Osteoblast (primary cell): Measurements from ENCODE around the gene SAP25. TPM values are rescaled to one million over a fixed set of nuclear protein-coding genes. Genes with fewer than 3 reads are reported as not detected.
A peak's percentile ranks its signal among the peaks of the same experiment; 100 is the strongest.

ENCODE experiments used
- DNase-seq: peaks from one replicate; pipeline ENCODE4 v3.0.0; 2011; ENCODE audit warnings: low spot score, mixed read lengths; ENCODE audit not compliant: insufficient read length; ENCODE audit errors: missing footprints
- H2AFZ ChIP-seq: 2 replicates; pipeline ENCODE4 v1.6.0; 2011; ENCODE audit warnings: mild to moderate bottlenecking, low read length
- H3K27ac ChIP-seq: 2 replicates; pipeline ENCODE4 v1.5.1; 2011; ENCODE audit warnings: mild to moderate bottlenecking, low read depth, low read length, moderate library complexity
- H3K27me3 ChIP-seq: 2 replicates; pipeline ENCODE4 v1.6.0; 2012; ENCODE audit warnings: mild to moderate bottlenecking, control low read depth, inconsistent platforms, low read length, moderate library complexity; ENCODE audit not compliant: insufficient read depth
- H3K36me3 ChIP-seq: 2 replicates; pipeline ENCODE4 v1.5.1; 2011; ENCODE audit warnings: mild to moderate bottlenecking, low read length, control low read depth, moderate library complexity; ENCODE audit not compliant: insufficient read depth
- H3K4me1 ChIP-seq: 2 replicates; pipeline ENCODE4 v1.5.1; 2011; ENCODE audit warnings: mild to moderate bottlenecking, low read length, control low read depth, moderate library complexity; ENCODE audit not compliant: insufficient read depth
- H3K4me2 ChIP-seq: 2 replicates; pipeline ENCODE4 v1.6.0; 2011; ENCODE audit warnings: mild to moderate bottlenecking, low read length; ENCODE audit not compliant: insufficient read depth
- H3K4me3 ChIP-seq: fragments of 200-600 bp; sonication (generic); 3 replicates; pipeline ENCODE4 v1.5.1; 2012; ENCODE audit warnings: mild to moderate bottlenecking, low read length, inconsistent platforms; ENCODE audit not compliant: insufficient read depth
- H3K79me2 ChIP-seq: 2 replicates; pipeline ENCODE4 v1.6.0; 2012; ENCODE audit warnings: mild to moderate bottlenecking, low read length, control low read depth, inconsistent platforms; ENCODE audit not compliant: insufficient read depth
- H3K9me3 ChIP-seq: 2 replicates; pipeline ENCODE4 v1.5.1; 2011; ENCODE audit warnings: low read depth, low read length, control low read depth
- H4K20me1 ChIP-seq: 2 replicates; pipeline ENCODE4 v1.6.0; 2012; ENCODE audit warnings: mild to moderate bottlenecking, low read length, control low read depth; ENCODE audit not compliant: insufficient read depth
- total RNA-seq: library from RNA; depleted of rRNA; stranded (reverse); fragments of >200 nt; gene quantifications from 2 replicates; pipeline ENCODE4 v1.2.3, GENCODE V29; 2012
- TF ChIP-seq, protein P1 (sequence below): IDR thresholded peaks from 2 replicates; pipeline ENCODE4 v1.5.1; 2011; ENCODE audit warnings: mild to moderate bottlenecking, low read depth, low read length, moderate library complexity; ENCODE audit errors: extremely low read depth

SAP25 gene
- not detected in 2 replicates for total RNA-seq

DNA sequence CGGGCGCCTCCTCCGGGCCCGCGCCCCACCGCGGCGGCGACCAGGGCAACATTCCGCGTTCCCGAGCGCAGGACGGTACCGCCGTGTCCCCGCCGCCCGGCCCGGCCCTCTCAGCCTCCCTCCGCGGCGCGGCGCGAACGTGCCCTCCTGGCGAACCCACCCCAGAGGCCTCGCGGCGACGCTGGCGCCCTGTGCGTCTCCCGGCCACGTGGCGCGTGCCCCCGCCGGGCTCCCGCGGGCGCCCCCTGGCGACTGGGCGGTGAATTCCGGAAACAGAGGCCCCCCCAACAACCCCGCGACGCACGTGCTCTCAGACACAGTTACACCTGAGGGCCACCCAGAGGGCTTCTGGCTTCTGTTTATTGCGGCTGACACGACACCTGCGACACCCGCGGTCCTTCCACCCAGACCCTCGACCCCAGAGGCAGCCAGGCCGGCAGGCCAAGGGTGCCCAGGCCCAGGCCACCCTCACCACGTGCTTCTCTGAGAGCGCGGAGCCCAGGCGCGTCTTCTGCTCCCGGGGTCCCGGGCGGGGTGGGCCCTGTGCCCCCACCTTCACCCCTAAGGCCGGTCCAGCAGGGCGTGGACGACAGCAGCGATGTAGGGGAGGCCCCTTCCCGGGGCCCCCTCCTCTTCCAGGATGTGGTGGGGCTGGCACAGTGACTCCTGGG is at the start of gene SAP25:
Gene SAP25, minus strand, starts transcription at position 210 of the 671 bp plus-strand sequence. Its CDS starts 158 bp downstream, at position 52.
- H4K20me1 ChIP-seq, result peaks cover 4% of the 10 kb centered on the region
- H3K4me1 ChIP-seq, result peaks cover 8% of the 10 kb centered on the region
- peaks cover 18% of the 10 kb centered on the region for H3K36me3 ChIP-seq
- DNase-seq, result peak; percentile 60
- no peak within 1 kb of the TSS for H3K4me3 ChIP-seq
- H3K79me2 ChIP-seq, result no peaks in the 10 kb centered on the region
- H3K4me2 ChIP-seq, result no peak within 1 kb of the TSS
- H2AFZ ChIP-seq, result no peak within 1 kb of the TSS
- H3K27me3 ChIP-seq, result peaks cover 2% of the 10 kb centered on the region
- no peaks in the 10 kb centered on the region for H3K9me3 ChIP-seq
- H3K27ac ChIP-seq, result no peak within 1 kb of the TSS
- TF ChIP-seq, protein P1, sequence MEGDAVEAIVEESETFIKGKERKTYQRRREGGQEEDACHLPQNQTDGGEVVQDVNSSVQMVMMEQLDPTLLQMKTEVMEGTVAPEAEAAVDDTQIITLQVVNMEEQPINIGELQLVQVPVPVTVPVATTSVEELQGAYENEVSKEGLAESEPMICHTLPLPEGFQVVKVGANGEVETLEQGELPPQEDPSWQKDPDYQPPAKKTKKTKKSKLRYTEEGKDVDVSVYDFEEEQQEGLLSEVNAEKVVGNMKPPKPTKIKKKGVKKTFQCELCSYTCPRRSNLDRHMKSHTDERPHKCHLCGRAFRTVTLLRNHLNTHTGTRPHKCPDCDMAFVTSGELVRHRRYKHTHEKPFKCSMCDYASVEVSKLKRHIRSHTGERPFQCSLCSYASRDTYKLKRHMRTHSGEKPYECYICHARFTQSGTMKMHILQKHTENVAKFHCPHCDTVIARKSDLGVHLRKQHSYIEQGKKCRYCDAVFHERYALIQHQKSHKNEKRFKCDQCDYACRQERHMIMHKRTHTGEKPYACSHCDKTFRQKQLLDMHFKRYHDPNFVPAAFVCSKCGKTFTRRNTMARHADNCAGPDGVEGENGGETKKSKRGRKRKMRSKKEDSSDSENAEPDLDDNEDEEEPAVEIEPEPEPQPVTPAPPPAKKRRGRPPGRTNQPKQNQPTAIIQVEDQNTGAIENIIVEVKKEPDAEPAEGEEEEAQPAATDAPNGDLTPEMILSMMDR, result no peak

DNA sequence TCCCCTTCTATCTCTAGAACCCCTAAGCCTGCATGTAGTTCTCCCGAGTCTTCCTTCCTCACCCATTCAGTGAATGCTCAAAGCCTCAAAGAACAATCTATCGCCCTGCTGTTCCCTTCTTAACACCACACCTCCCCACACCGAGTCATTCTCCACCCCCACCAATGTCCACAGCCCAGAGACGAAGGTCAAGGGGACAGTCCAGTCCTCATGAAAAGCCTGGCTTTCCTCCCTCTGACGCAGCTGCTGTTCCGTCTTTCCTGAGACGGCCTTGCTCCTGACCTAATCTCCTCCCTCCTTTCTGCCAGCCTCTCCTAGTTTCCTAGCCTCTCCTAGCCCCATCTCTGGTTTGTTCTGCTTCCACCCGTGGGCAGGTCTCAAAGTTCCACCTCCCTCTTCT is 47.9 kb upstream of the SAP25 start:
- no peak overlapping the region for H3K4me2 ChIP-seq
- H3K27ac ChIP-seq, result no peak overlapping the region
- no peaks in the 10 kb centered on the region for H3K79me2 ChIP-seq
- H3K27me3 ChIP-seq, result no peaks in the 10 kb centered on the region
- no peaks in the 10 kb centered on the region for H4K20me1 ChIP-seq
- H3K9me3 ChIP-seq, result no peaks in the 10 kb centered on the region
- no peaks in the 10 kb centered on the region for H3K36me3 ChIP-seq
- no peak overlapping the region for H2AFZ ChIP-seq
- peak; percentile 19 for DNase-seq
- no peak overlapping the region for H3K4me3 ChIP-seq
- TF ChIP-seq, protein P1, result no peak
- no peaks in the 10 kb centered on the region for H3K4me1 ChIP-seq

DNA sequence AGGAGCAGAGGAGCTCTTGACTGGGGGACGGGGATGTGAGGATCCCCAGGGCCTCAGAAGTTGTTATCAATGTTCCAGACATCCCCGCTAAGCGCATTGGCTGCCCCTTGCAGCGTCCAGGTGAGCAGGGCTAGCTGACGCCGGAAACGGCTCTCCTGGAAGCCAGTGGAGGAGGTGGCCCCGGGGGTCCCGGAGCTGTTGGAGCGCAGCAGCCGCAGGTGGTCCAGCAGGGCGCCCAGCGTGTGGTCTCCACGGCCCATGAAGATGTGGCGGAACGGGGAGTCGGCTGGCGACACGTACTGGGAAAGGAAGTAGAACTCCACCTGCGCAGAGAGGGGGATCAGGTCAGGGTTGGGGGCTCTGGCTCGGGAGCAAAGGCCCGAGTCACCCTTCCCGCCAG is 47.1 kb upstream of the SAP25 start:
- no peaks in the 10 kb centered on the region for H4K20me1 ChIP-seq

DNA sequence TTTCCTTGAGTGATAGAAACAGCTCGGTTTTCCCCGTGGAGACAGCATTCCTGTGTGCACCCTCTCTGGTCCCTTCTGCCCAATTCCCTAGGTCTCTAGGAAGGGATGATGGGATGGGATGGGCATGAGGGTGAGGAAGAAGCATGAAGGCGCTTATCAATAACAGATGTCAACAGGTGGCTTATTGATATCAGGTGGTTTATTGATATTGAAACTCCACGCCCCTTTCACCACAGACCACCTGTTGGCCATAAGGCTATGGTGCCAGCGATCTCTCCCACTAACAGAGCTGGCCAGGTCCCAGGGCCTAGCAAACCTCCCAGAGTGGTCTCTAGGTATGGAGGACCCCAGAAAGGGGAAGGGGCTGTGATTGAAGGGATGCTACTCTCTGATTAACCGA is 46.5 kb upstream of the SAP25 start:
- no peak overlapping the region for H3K27ac ChIP-seq
- H3K4me3 ChIP-seq, result no peak overlapping the region
- TF ChIP-seq, protein P1, result no peak
- H3K4me1 ChIP-seq, result no peaks in the 10 kb centered on the region
- H3K9me3 ChIP-seq, result no peaks in the 10 kb centered on the region
- H3K27me3 ChIP-seq, result no peaks in the 10 kb centered on the region
- no peak overlapping the region for H3K4me2 ChIP-seq
- H3K36me3 ChIP-seq, result no peaks in the 10 kb centered on the region
- H4K20me1 ChIP-seq, result no peaks in the 10 kb centered on the region
- no peak overlapping the region for H2AFZ ChIP-seq
- H3K79me2 ChIP-seq, result no peaks in the 10 kb centered on the region
- peak; percentile 29 for DNase-seq

More for the DNA sequence above, 47.1 kb upstream of the SAP25 start:
- Histone ChIP-seq H3K4me3 (no peak overlapping the region), H3K79me2 (no peaks in the 10 kb centered on the region), H3K27ac (no peak overlapping the region), H2AFZ (no peak overlapping the region), H3K27me3 (no peaks in the 10 kb centered on the region), H3K4me2 (no peak overlapping the region), H3K9me3 (no peaks in the 10 kb centered on the region), H3K36me3 (no peaks in the 10 kb centered on the region), H3K4me1 (no peaks in the 10 kb centered on the region)
- TF ChIP-seq, protein P1, result no peak
- peak; percentile 43 for DNase-seq
